Gastrocnemius medialis (tissue), 4 donors: ENCODE data around the gene ZNF548.

Source experiments
- POLR2A ChIP-seq, 2 donors: fragments of 450-650 bp; IDR thresholded peaks; one replicate each; pipeline ENCODE4 v1.6.1; 2017; ENCODE audit warnings: antibody characterized with exemption in 2 of 2, mild to moderate bottlenecking in 2 of 2, moderate library complexity in 2 of 2
- TF ChIP-seq, protein P1 (sequence below), 5 experiments: fragments of 450-650 bp in 3 of 5; fragments of 200-600 bp in 2 of 5; sonication (generic) in 2 of 5; IDR thresholded peaks in 4 of 5; conservative IDR thresholded peaks in 1 of 5; 1 replicate in 4 of 5; 2 replicates in 1 of 5; pipeline ENCODE4 v1.5.1; 2016 to 2019; ENCODE audit warnings: antibody characterized with exemption in 5 of 5, mild to moderate bottlenecking in 3 of 5, moderate library complexity in 3 of 5

DNA sequence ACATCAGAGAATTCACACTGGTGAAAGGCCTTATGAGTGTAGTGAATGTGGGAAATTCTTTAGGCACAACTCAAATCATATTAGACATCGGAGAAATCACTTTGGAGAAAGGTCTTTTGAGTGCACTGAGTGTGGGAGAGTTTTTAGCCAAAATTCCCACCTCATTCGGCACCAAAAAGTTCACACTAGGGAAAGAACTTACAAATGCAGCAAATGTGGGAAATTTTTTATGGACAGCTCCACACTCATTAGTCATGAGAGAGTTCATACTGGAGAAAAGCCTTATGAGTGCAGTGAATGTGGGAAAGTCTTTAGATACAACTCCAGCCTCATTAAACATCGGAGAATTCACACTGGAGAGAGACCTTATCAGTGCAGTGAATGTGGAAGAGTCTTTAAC, 31.4 kb downstream of the ZNF548 start:
- TF ChIP-seq, protein P1, sequence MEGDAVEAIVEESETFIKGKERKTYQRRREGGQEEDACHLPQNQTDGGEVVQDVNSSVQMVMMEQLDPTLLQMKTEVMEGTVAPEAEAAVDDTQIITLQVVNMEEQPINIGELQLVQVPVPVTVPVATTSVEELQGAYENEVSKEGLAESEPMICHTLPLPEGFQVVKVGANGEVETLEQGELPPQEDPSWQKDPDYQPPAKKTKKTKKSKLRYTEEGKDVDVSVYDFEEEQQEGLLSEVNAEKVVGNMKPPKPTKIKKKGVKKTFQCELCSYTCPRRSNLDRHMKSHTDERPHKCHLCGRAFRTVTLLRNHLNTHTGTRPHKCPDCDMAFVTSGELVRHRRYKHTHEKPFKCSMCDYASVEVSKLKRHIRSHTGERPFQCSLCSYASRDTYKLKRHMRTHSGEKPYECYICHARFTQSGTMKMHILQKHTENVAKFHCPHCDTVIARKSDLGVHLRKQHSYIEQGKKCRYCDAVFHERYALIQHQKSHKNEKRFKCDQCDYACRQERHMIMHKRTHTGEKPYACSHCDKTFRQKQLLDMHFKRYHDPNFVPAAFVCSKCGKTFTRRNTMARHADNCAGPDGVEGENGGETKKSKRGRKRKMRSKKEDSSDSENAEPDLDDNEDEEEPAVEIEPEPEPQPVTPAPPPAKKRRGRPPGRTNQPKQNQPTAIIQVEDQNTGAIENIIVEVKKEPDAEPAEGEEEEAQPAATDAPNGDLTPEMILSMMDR (IDR thresholded peaks at IDR 0.05 in 4 of 5, conservative IDR thresholded peaks at IDR 0.05 in 1 of 5) = no peak
- no peak for TF ChIP-seq POLR2A (IDR thresholded peaks at IDR 0.05)
